ENCODE data around the gene KIAA1755.

- TF ChIP-seq EZH2 (IDR thresholded peaks at IDR 0.05) = no peak
- TF ChIP-seq, protein P1, sequence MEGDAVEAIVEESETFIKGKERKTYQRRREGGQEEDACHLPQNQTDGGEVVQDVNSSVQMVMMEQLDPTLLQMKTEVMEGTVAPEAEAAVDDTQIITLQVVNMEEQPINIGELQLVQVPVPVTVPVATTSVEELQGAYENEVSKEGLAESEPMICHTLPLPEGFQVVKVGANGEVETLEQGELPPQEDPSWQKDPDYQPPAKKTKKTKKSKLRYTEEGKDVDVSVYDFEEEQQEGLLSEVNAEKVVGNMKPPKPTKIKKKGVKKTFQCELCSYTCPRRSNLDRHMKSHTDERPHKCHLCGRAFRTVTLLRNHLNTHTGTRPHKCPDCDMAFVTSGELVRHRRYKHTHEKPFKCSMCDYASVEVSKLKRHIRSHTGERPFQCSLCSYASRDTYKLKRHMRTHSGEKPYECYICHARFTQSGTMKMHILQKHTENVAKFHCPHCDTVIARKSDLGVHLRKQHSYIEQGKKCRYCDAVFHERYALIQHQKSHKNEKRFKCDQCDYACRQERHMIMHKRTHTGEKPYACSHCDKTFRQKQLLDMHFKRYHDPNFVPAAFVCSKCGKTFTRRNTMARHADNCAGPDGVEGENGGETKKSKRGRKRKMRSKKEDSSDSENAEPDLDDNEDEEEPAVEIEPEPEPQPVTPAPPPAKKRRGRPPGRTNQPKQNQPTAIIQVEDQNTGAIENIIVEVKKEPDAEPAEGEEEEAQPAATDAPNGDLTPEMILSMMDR (IDR thresholded peaks at IDR 0.05) = no peak
Observed at GRCh38 chr20:38238829-38239228, 21.7 kb downstream of the KIAA1755 start.

Data from neural progenitor cell (in vitro differentiated cells).